ENCODE data around the gene UBE2D4.
"Not testable (repeated sequence)": the region's sequence is repeated elsewhere in the genome, so short reads cannot be mapped to it uniquely, and the experiment has no call there.

UBE2D4 gene

DNA sequence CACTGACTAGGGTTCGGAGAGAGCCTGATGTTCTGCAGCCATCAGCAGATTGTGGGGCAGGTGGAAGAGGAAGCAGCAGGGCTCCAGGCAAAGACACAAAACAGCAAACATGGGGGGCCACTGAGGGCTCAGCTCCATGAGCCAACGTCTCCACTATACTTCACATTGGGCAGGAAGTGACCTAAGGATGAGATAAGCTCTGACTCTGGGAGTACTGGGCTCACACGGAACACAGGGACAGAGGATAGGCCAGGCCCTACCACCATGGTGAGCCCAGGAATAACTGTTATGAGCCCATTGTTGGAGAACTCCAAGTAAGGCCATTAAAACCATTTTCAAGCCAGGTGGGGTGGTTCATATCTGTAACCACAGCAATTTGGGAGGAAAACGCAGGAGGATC, 42.0 kb upstream of the UBE2D4 start:
- DNase-seq (ENCODE audit: extremely low read depth, low read depth): no peak
- TF ChIP-seq, protein P1, sequence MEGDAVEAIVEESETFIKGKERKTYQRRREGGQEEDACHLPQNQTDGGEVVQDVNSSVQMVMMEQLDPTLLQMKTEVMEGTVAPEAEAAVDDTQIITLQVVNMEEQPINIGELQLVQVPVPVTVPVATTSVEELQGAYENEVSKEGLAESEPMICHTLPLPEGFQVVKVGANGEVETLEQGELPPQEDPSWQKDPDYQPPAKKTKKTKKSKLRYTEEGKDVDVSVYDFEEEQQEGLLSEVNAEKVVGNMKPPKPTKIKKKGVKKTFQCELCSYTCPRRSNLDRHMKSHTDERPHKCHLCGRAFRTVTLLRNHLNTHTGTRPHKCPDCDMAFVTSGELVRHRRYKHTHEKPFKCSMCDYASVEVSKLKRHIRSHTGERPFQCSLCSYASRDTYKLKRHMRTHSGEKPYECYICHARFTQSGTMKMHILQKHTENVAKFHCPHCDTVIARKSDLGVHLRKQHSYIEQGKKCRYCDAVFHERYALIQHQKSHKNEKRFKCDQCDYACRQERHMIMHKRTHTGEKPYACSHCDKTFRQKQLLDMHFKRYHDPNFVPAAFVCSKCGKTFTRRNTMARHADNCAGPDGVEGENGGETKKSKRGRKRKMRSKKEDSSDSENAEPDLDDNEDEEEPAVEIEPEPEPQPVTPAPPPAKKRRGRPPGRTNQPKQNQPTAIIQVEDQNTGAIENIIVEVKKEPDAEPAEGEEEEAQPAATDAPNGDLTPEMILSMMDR (IDR thresholded peaks at IDR 0.05; ENCODE audit: low read depth, low read length): no peak

DNA sequence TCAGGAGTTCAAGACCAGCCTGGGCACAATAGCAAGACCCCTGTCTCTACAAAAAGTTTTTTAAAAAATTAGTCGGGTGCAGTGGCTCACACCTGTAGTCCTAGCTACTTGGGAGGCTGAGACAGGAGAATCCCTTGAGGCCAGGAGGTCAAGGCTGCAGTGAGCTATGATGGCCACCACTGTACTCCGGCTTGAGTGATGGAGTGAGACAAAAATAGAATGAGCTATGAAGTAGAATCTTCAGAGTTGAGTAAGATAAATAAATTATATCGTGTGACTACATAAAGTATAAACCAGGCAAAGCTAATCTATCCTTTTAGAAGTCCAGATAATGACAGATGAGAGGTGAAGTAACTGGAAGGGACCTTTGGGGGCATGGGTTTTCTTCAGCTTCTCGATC, 41.6 kb upstream of the UBE2D4 start:
- TF ChIP-seq, protein P1 (IDR thresholded peaks at IDR 0.05; ENCODE audit: low read depth, low read length): no peak
- DNase-seq (ENCODE audit: extremely low read depth, low read depth): no peak

DNA sequence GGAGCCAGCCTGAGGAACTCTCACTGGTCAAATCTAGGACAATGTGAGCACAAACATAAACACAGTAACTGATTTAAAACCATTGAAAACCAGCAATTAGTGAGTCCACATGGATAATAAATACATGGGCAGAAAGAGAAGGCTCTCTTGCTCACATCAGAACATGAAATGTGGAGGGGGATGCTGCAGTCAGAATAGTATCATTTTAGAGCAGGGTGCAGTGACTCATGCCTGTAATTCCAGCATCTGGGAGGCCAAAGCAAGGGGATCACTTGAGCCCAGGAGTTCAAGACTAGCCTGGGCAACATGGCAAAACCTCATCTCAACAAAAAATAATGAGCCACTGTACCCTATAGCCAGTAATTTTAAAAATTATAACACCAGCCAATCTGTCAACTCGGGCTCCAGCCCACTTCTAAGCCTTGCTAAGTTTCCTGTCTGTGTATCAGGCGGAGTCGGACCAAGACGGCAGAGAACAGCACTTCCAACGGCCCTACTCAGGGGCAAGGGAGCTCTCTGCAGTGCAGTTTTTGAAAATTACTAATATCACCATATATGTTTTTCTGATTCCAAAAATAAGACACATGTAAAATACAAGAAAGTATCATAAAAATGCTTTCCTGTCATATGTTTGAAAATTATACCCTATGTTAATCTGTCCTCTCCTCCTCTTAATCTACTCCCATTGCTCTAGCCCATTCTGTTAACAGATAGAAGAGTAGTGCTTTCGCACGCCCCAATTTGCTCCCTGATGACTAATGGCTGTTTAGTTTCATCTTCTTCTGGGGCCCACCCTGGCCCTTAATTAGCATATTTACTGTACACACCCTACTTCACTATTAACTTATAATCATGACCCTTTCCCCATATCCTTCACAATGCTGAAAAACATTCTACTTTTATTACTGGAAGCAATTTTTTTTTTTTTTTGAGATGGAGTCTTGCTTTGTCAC, 37.0 kb upstream of the UBE2D4 start:
- TF ChIP-seq, protein P1 (IDR thresholded peaks at IDR 0.05; ENCODE audit: low read depth, low read length): no peak

DNA sequence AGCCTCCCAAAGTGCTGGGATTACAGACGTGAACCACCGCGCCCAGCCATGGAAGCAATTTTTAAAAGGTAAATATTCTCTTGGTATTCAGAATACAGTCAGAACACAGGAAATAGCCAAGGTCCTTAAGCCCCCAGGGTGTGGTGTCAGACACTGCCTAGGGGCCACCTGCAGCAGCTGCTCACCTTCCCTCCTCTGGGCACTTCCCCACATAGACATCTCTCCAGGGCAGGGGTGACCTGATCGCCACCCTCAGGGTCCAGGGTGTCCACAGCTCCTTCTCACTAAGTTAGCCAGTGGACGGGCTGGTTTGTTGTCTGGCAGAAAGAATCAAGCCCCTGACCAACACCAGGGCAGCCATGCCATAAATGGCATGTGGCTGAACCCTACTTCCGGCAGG, 35.8 kb upstream of the UBE2D4 start:
- TF ChIP-seq, protein P1 (IDR thresholded peaks at IDR 0.05; ENCODE audit: low read depth, low read length): no peak
- DNase-seq (ENCODE audit: extremely low read depth, low read depth): no peak

More for the DNA sequence above, 37.0 kb upstream of the UBE2D4 start:
- no peak for DNase-seq (ENCODE audit: extremely low read depth, low read depth)

DNA sequence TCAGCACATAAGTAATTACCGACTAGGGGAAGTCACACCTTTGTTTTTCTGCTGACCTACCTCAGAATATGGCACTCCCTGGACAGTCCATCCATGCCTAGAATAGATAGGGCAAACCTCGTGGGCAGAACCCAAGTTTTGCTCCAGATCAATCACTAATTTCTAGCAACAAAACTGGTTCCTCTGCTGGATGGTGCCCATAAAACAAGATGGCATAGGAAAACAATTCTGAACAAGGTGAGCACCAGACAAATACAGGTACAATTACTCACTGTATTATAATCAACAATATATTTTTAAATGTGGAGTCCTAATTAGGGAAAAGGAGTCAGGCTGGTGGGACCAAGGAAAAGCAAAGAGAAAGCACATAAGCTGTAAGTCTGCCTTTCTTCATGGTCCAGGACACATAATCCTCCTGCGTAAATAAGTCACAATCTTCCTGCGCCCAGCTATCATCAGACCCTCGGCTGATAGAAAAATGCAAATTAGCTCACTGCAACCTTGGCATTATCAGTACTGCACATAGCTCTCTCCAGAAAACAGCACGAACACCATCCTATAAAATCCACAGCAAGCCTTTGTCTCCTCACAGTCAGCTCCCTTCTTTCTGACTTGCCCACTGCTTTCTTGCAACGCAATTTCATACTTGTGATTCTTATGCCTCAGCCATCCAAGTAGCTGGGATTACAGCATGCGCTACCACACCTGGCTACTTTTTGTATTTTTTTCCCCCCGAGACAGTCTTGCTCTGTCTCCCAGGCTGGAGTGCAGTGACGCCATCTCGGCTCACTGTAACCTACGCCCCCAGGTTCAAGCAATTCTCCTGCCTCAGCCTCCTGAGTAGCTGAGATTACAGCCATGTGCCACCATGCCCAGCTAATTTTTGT, 34.9 kb upstream of the UBE2D4 start:
- DNase-seq (ENCODE audit: extremely low read depth, low read depth): no peak
- TF ChIP-seq, protein P1 (IDR thresholded peaks at IDR 0.05; ENCODE audit: low read depth, low read length): no peak

DNA sequence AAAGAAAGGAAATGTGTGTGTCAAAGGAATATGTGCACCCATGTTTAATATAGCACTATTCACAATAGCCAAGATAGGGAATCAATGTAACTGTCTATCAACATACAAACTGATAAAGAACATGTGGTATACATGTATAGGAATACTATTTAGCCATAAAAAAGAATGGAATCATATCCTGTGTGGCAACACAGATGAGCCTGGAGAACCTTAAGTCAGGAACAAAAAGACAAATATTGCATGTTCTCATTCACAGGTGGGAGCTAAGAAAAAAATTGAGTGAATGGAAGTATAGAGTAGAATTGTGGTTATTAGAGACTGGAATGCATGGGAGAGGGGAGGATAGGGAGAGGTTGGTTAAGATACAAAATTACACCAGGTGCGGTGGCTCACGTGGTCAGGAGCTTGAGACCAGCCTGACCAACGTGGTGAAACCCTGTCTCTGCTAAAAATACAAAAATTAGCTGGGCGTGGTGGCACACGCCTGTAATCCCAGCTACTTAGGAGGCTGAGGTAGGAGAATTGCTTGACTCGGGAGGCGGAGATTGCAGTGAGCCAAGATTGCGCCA, 30.3 kb upstream of the UBE2D4 start:
- no peak for DNase-seq (ENCODE audit: extremely low read depth, low read depth)
- TF ChIP-seq, protein P1 (IDR thresholded peaks at IDR 0.05; ENCODE audit: low read depth, low read length): no peak

DNA sequence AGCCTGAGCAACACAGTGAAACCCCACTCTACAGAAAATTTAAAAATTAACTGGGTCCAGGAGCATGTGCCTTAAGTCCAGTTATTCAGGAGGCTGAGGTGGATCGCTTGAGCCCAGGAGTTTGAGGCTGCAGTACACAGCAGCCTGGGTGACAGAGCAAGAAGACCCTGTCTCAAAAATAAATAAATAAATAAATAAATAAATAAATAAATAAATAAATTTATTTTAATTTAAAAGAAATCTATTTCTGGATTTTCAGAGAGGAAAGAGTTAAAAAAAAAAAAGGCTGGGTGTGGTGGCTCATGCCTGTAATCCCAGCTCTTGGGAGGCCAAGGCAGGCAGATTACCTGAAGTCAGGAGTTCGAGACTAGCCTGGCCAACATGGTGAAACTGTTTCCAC, 27.7 kb upstream of the UBE2D4 start:
- DNase-seq (ENCODE audit: extremely low read depth, low read depth): not testable (repeated sequence)
